GM19238 (cell line): Measurements from ENCODE around the gene B4GAT1.

ENCODE experiments used
- DNase-seq: peaks from one replicate; pipeline ENCODE4 v3.0.0; 2011; ENCODE audit warnings: low spot score; ENCODE audit not compliant: insufficient read length

B4GAT1 gene

DNA sequence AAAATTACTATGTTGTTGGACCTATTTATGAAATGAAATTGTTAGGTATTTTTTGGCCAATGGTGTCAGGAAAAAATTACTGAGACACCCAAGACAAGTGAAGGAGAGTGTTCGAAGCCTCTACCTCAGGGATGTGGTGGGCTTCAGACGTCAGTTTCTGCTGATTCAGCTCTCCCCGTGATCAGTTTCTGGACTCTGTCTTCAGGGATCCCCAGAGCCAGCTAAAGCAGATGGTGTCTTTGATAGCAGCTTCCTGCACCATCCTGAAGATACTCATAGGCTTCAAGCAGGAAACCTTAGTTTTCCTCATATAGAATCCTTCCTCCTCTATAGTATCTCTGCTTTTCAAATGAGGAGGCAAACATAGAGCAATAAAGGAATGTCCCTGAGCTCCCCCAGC is 38.0 kb downstream of the B4GAT1 start:
- no peak for DNase-seq

DNA sequence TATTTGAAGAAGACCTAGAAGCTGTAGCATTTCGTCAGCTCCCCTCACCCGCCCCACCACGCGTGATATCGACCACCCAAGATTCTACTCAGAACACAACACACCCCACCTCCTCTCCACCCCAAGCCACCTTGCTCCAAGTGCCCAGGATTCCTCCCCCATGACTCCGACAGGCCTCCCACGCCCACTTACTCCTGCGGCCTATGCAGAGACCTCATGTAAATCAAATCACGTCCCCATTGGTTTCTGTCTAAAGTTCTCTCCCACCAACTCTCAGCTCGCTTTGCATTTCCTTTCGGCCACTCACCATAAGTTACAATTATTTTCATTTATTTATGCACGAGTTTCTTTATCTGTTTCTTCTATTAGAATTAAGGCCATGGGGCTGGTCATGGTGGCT is 44.8 kb downstream of the B4GAT1 start:
- no peak for DNase-seq

DNA sequence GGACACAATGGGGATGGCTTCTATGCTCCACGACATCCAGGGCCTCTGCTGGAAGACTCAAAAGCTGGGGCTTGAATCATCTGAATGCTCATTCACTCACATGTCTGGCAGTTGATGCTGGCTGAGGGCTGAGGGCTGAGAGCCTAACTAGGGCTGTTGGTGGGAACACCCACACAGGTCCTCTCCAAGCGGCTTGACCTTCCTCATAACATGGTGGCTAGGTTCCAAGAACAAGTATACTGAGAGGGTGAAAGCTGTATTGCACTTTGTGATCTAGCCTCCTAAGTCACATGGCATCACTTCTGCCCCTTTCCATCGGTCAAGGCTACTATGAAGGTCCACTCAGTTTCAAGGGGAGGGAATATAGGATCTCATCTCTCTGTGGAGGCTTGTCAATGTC is 48.2 kb downstream of the B4GAT1 start:
- no peak for DNase-seq

DNA sequence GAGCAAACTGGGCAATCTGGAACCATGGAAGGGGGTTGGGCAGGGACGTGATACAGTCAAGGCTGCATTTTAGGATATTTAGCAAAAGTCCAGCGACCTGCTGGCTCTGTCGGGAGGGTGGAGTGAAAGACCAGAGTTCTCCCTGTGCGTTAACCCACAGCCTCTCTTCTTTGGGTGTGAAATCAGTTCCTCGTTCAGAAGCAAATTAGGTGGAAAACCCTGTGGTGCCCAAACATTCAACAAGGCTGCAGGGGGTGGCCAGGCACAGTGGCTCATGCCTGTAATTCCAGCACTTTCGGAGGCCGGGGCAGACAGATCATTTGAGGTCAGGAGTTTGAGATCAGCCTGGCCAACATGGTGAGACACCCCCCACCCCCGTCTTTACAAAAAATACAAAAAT is 49.8 kb downstream of the B4GAT1 start:
- DNase-seq: no peak
